GM18502 (cell line): ENCODE data around the gene ANO6.
A peak's percentile ranks its signal among the peaks of the same experiment; 100 is the strongest.

Experiments used
- ATAC-seq: cut with Tn5 transposase; IDR thresholded peaks from one replicate; pipeline ENCODE4 v1.9.1; 2021; ENCODE audit warnings: mild to moderate bottlenecking; ENCODE audit not compliant: unreplicated experiment, poor library complexity

The ANO6 gene

DNA sequence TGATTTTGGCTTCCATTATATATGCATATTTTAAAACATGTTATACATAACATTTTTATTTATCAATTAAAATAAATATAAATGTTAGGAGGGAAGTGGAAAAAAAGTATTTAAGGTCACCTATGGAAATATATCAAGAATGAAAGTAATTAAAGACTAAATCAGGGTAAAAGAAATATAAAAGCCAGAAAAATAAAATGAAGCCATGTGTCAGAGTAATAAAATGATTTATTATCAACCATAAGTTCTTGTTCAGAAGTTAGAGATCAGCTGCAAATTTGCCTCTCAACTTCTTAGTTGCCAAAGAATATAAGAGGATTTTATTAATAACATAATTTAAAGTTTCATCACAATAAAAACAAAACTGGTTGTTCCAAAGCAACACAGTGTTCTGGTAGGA, 121.9 kb downstream of the ANO6 start:
- ATAC-seq = no peak

DNA sequence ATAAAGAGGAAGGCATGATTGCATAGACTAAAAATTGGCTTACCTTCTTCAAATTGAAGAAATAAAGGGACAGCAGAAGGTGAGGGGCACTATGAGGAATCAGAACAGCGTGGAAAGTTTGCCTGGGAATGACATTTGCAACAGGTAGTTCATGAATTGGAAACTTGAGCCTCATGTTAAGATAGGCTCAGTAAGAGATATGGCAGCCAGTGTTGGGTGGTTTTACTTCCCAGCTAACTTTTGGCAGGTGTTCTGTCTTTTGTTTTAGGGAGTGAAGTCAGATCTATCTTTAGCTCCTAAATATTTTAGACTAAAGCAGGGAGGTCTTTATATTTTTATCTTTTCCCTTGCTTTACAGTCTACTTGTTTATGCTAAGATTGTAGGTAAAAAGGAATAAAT, 122.4 kb downstream of the ANO6 start:
- ATAC-seq = no peak

DNA sequence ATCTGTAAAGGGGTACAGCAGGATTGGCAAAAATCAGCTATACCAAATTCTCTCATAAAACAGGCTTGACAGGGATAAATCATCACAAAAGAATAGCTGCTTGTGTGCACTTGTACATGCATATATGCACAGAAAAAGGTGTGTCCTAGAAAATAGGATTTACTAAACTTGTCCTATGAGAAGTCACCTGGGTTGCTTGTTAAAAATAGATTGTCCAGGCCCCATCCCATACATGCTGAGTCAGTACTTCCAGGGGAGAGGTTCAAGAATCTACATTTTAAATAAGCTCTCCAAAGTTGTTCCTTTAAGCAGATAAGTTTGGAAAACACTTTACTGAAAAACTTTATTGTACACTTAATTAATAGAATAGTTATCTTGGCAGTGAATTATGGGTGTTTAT, 123.1 kb downstream of the ANO6 start:
- ATAC-seq = no peak

GRCh38 chr12:45342171-45342570, 126.3 kb downstream of the ANO6 start:
- ATAC-seq = no peak

DNA sequence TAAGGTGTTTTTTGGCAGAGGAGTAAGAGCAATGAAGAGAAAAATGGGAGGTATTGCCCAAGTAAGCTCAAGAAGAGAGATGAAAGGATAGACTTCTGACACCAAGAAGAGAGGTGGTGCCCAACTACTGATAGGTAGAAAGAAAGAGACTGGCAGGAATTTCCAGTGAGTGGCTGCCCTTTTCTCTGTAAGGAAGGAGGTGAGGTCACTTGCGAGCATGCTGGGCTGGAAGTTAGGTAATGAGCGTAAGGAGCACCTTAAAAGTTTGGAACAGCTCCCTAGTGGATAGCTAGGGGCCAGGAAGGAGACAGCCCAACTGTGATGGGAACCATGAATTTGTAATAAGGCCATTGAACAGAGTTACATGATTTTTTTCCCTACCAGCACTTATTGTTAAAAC, 127.0 kb downstream of the ANO6 start:
- no peak for ATAC-seq

- ATAC-seq = no peak
Observed at GRCh38 chr12:45343269-45344051, 127.6 kb downstream of the ANO6 start.

GRCh38 chr12:45348311-45348710, 132.4 kb downstream of the ANO6 start:
- ATAC-seq = no peak

- ATAC-seq = no peak
Observed at GRCh38 chr12:45348986-45349385, 133.1 kb downstream of the ANO6 start.

- ATAC-seq = no peak
Observed at GRCh38 chr12:45349916-45350315, 134.0 kb downstream of the ANO6 start.

DNA sequence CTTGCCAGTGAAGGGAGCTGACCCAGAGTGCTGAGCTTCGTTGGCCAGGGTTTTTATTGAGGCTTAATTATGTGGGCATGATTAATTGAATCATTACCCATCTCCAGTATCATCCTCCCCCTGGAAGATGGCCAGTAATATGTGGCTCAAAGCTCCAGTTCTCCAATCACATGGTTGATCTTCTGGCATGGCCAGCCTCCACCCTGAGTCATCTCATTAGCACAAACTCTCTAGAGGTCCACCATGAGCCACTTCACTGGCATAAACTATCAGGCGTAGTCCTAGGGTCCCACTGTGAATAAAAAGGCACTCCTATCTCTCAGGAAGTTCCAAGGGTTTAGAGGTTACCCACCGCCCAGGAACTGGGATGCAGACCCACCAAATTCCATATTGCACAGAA, 135.0 kb downstream of the ANO6 start:
- no peak for ATAC-seq

GRCh38 chr12:45351921-45352670, 136.2 kb downstream of the ANO6 start:
- no peak for ATAC-seq

DNA sequence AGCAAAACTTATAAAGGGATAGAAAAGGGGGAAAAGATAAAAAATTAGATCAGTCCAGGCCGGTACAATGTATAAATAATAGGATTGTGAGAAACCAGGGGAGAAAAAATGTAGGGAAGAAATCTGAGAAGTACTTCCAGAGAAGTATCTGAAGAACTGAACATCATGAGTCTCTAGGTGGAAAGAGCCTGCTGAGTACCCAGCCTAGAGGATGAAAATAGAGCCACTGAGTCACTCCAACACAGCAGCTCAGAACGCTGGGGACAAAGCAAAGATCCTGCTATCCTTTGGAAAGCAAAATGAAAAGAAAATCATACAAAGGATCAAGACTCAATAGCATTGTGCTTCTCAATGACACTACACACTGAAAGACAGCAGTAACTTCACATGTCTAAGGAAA, 138.0 kb downstream of the ANO6 start:
- ATAC-seq = no peak

- ATAC-seq = peak; percentile 73
Observed at GRCh38 chr12:45354399-45354798, 138.5 kb downstream of the ANO6 start.

GRCh38 chr12:45355730-45356129, 139.8 kb downstream of the ANO6 start:
- ATAC-seq = no peak

GRCh38 chr12:45356822-45357538, 141.1 kb downstream of the ANO6 start:
- no peak for ATAC-seq

GRCh38 chr12:45357539-45358417, 141.9 kb downstream of the ANO6 start:
- no peak for ATAC-seq

DNA sequence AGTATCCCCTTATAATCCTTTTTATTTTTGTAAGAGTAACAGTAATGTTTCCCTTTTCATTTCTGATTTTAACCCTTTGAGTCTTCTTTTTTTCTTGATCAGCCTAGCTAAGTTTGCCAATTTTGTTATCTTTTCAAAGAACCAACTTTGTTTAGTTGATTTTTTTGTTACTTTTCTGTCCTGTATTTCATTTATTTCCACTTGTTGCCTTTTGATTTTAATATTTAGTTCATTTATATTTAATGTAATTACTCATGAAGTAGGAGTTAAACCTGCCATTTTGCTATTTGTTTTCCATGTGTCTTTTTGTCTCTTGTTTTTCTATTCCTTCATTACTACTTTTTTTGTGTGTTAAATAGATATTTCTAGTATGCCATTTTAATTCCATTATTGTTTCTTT, 146.4 kb downstream of the ANO6 start:
- no peak for ATAC-seq

- ATAC-seq = no peak
Observed at GRCh38 chr12:45363903-45364302, 148.0 kb downstream of the ANO6 start.

GRCh38 chr12:45368841-45369489, 153.1 kb downstream of the ANO6 start:
- ATAC-seq = no peak

DNA sequence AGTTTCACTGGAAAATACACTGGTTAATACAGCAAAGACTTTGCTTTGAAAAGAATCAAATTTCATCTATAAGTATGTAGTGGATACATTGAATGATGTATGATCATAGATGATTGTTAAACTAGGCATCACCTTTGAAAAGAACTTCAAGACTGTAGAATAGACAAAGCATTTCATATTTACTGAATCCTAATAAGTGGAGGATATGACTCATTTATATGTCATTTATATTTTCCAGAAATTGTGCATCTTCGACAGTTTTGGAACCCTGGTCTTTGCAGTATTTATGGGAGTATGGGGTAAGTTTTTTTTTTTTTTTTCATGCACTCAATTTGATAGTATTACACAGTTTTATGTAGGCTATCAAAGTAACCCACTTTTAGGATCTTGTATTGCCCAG, 161.9 kb downstream of the ANO6 start:
- ATAC-seq = no peak
